ENCODE results near the gene NGB. TPM values are rescaled to one million over a fixed set of nuclear protein-coding genes. Genes with fewer than 3 reads are reported as not detected.

The NGB gene
- total and polyA plus RNA-seq, 2 donors (not counting 3 experiments of a cell fraction or from before 2014, with no cell fraction given) = not detected

GRCh38 chr14:77306416-77306815, 35.4 kb upstream of the NGB start:
- DNase-seq (ENCODE audit: low read depth, low spot score) (no peak), FAIRE-seq (no peak)
- no peaks in the 10 kb centered on the region for H3K9me1 ChIP-seq (replicated peaks; ENCODE audit: control insufficient read depth, extremely low read depth, insufficient read depth, low read length)
- dilution Hi-C loops (cut with MboI; ENCODE audit: extremely low pct_ligation_motif_present, low sequenced_read_pairs) (no loop called here), intact Hi-C loops (cut with micrococcal nuclease) (no loop called here)
- H3K9ac ChIP-seq (replicated peaks; ENCODE audit: extremely low read depth, insufficient read depth, low read length) = no peak overlapping the region
- no peak overlapping the region for H3K27ac ChIP-seq (ENCODE audit: insufficient read depth, low read depth, low read length)
- no TSS peak for BruUV-seq (replicated peaks)
- H3K4me3 ChIP-seq (replicated peaks in 1 of 3; ENCODE audit: insufficient read depth in 1 of 3, low read depth in 1 of 3, low read length in 3 of 3) = no peak overlapping the region
- H3K4me2 ChIP-seq (ENCODE audit: insufficient read depth, low read length) = no peak overlapping the region
- CTCF ChIA-PET = interaction anchor here (0.9 to 12.7 kb wide), 2 partner anchors 8 to 158 kb away, joined by 3 to 515 read pairs; no protein-coding TSS in a partner anchor
- H4K20me1 ChIP-seq (replicated peaks; ENCODE audit: control insufficient read depth, extremely low read depth, insufficient read depth, low read length) = no peaks in the 10 kb centered on the region
- TF ChIP-seq CTCF (IDR thresholded peaks at IDR 0.05; ENCODE audit: extremely low read depth in 1 of 2, insufficient read depth in 1 of 2, low read depth in 1 of 2, low read length in 2 of 2) (no peak), MYC (IDR thresholded peaks at IDR 0.05; ENCODE audit: low read depth, low read length) (no peak), JUN (IDR thresholded peaks at IDR 0.05; ENCODE audit: borderline replicate concordance, insufficient read depth, insufficient read length, low read depth) (no peak), EZH2 (IDR thresholded peaks at IDR 0.05; ENCODE audit: borderline replicate concordance, low read depth, low read length, severe bottlenecking) (no peak), POLR2A (IDR thresholded peaks at IDR 0.05; ENCODE audit: low read depth, low read length) (no peak), GATA2 (IDR thresholded peaks at IDR 0.05; ENCODE audit: insufficient read depth, insufficient read length, low read depth, low read length) (no peak), FOS (IDR thresholded peaks at IDR 0.05; ENCODE audit: borderline replicate concordance, insufficient read depth, low read length) (no peak), MAX (IDR thresholded peaks at IDR 0.05; ENCODE audit: insufficient read depth, insufficient read length) (no peak), POLR2AphosphoS5 (IDR thresholded peaks at IDR 0.05; ENCODE audit: insufficient read depth, low read depth, low read length) (no peak)
- no peaks in the 10 kb centered on the region for H3K79me2 ChIP-seq (ENCODE audit: control insufficient read depth, insufficient read depth, low read length)
- H3K9me3 ChIP-seq (replicated peaks; ENCODE audit: control insufficient read depth, insufficient read depth, low read length) = no peaks in the 10 kb centered on the region
- no peak overlapping the region for H2AFZ ChIP-seq (ENCODE audit: low read depth, low read length)
- POLR2A ChIA-PET = no interaction called here
- peaks cover 23% of the 10 kb centered on the region for H3K4me1 ChIP-seq (ENCODE audit: control insufficient read depth, extremely low read depth, insufficient read depth, low read length)
- H3K36me3 ChIP-seq (ENCODE audit: control insufficient read depth in 2 of 2, extremely low read depth in 1 of 2, insufficient read depth in 2 of 2, low read length in 2 of 2) = peaks cover 0 to 4% of the 10 kb centered on the region in 2 experiments
- no peaks in the 10 kb centered on the region for H3K27me3 ChIP-seq (ENCODE audit: control insufficient read depth in 2 of 2, insufficient read depth in 2 of 2, low read length in 2 of 2)
